ENCODE data around the gene TUBB. TPM values are rescaled to one million over a fixed set of nuclear protein-coding genes. Genes with fewer than 3 reads are reported as not detected.

TUBB gene
- total and polyA plus RNA-seq, 4 donors = 115 to 533 (median 210) TPM

GRCh38 chr6:30770592-30770991 lies 50.4 kb downstream of the TUBB start:
- H3K27me3 ChIP-seq (ENCODE audit: control insufficient read depth in 4 of 4, insufficient read depth in 4 of 4, low read length in 3 of 4) = no peaks in the 10 kb centered on the region
- TF ChIP-seq SP1 (IDR thresholded peaks at IDR 0.05) (no peak), FOXA1 (IDR thresholded peaks at IDR 0.05) (no peak), REST (IDR thresholded peaks at IDR 0.05) (no peak), GABPA (IDR thresholded peaks at IDR 0.05 in 1 of 2, conservative IDR thresholded peaks at IDR 0.05 in 1 of 2) (no peak), EGR1 (IDR thresholded peaks at IDR 0.05; ENCODE audit: low read depth in 2 of 2) (no peak), CTCF (IDR thresholded peaks at IDR 0.05; ENCODE audit: low read depth, low read length, missing input control) (no peak), JUND (IDR thresholded peaks at IDR 0.05) (no peak), MAX (IDR thresholded peaks at IDR 0.05) (no peak), TAF1 (conservative IDR thresholded peaks at IDR 0.05) (no peak), HNF4G (IDR thresholded peaks at IDR 0.05) (no peak), RAD21 (IDR thresholded peaks at IDR 0.05) (no peak), ZBTB33 (IDR thresholded peaks at IDR 0.05) (no peak), NR2F2 (IDR thresholded peaks at IDR 0.05) (no peak), RXRA (IDR thresholded peaks at IDR 0.05) (no peak), FOXA2 (IDR thresholded peaks at IDR 0.05) (no peak), YY1 (IDR thresholded peaks at IDR 0.05) (no peak), HNF4A (conservative IDR thresholded peaks at IDR 0.05) (no peak)
- peaks cover 0 to 14% (median 8%) of the 10 kb centered on the region in 4 donors for H3K4me1 ChIP-seq (ENCODE audit: control insufficient read depth in 4 of 4, insufficient read depth in 4 of 4, low read length in 3 of 4)
- no peak for DNase-seq (ENCODE audit: low spot score)
- H3K27ac ChIP-seq (ENCODE audit: low read depth in 1 of 2, low read length in 2 of 2) = no peak overlapping the region
- H3K36me3 ChIP-seq (ENCODE audit: control insufficient read depth in 4 of 4, insufficient read depth in 3 of 4, low read depth in 1 of 4, low read length in 3 of 4) = no peaks in the 10 kb centered on the region
- H3K9me3 ChIP-seq (ENCODE audit: control insufficient read depth in 4 of 4, low read length in 3 of 4) = no peaks in the 10 kb centered on the region
- H3K9ac ChIP-seq (ENCODE audit: low read depth in 1 of 2, low read length in 2 of 2) = no peak overlapping the region
- no peak overlapping the region for H3K4me3 ChIP-seq (ENCODE audit: low read depth in 1 of 3, low read length in 3 of 3)
- 93% methylated on average over 3 of the region's 3 CpGs for WGBS

GRCh38 chr6:30774701-30775100 lies 54.5 kb downstream of the TUBB start:
- 92% methylated on average over 8 of the region's 8 CpGs for WGBS
- H3K4me1 ChIP-seq (ENCODE audit: control insufficient read depth in 4 of 4, insufficient read depth in 4 of 4, low read length in 3 of 4) = no peaks in the 10 kb centered on the region
- no peaks in the 10 kb centered on the region for H3K27me3 ChIP-seq (ENCODE audit: control insufficient read depth in 4 of 4, insufficient read depth in 4 of 4, low read length in 3 of 4)
- TF ChIP-seq TAF1 (conservative IDR thresholded peaks at IDR 0.05) = no peak
- TF ChIP-seq GABPA (IDR thresholded peaks at IDR 0.05 in 1 of 2, conservative IDR thresholded peaks at IDR 0.05 in 1 of 2) = no peak
- TF ChIP-seq CTCF (IDR thresholded peaks at IDR 0.05; ENCODE audit: low read depth, low read length, missing input control) = no peak
- no peak for TF ChIP-seq HNF4A (conservative IDR thresholded peaks at IDR 0.05)
- TF ChIP-seq REST (IDR thresholded peaks at IDR 0.05) = no peak
- TF ChIP-seq EGR1 (IDR thresholded peaks at IDR 0.05; ENCODE audit: low read depth in 2 of 2) = no peak
- TF ChIP-seq FOXA2 (IDR thresholded peaks at IDR 0.05) = no peak
- no peaks in the 10 kb centered on the region for H3K9me3 ChIP-seq (ENCODE audit: control insufficient read depth in 4 of 4, low read length in 3 of 4)
- DNase-seq (ENCODE audit: low spot score) = no peak
- H3K36me3 ChIP-seq (ENCODE audit: control insufficient read depth in 4 of 4, insufficient read depth in 3 of 4, low read depth in 1 of 4, low read length in 3 of 4) = no peaks in the 10 kb centered on the region
- no peak overlapping the region for H3K4me3 ChIP-seq (ENCODE audit: low read depth in 1 of 3, low read length in 3 of 3)
- H3K27ac ChIP-seq (ENCODE audit: low read depth in 1 of 2, low read length in 2 of 2) = no peak overlapping the region
- no peak overlapping the region for H3K9ac ChIP-seq (ENCODE audit: low read depth in 1 of 2, low read length in 2 of 2)
